HG03045 (cell line): ENCODE measurements around the gene TMEM108.

Source experiments
- ATAC-seq: cut with Tn5 transposase; IDR thresholded peaks from one replicate; pipeline ENCODE4 v1.9.1; 2021; ENCODE audit warnings: mild to moderate bottlenecking, moderate library complexity; ENCODE audit not compliant: unreplicated experiment

The TMEM108 gene

DNA sequence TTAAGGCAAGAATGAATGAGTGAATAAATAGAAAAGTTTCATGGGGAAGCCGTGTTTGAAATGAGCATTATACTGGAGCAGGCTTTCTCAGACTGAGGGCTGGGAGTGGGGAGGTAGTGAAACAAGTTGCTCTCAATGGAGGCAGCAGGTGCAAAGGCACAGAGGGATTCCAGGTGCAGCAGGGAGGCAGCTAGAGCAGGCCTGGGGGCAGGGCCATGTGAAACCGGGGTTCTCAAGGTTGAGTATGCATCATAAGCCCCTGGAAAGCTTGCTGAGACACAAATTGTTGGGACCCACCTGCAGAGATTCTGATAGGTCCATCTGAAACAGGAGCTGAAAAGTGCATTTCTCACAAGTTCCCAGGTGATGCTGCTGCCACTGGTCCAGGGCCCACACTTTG is 406.9 kb downstream of the TMEM108 start:
- ATAC-seq: no peak
